IPS-15b (cell line): Measurements from ENCODE around the gene SLCO3A1.

Source experiments
- H3K27me3 ChIP-seq: one replicate; pipeline ENCODE4 v1.6.1; 2013; ENCODE audit warnings: low read length; ENCODE audit not compliant: control insufficient read depth, insufficient read depth
- H3K36me3 ChIP-seq: one replicate; pipeline ENCODE4 v1.6.1; 2013; ENCODE audit warnings: low read length; ENCODE audit not compliant: control insufficient read depth, insufficient read depth
- H3K4me1 ChIP-seq: one replicate; pipeline ENCODE4 v1.6.1; 2013; ENCODE audit warnings: mild to moderate bottlenecking, low read length; ENCODE audit not compliant: control insufficient read depth, insufficient read depth
- H3K4me3 ChIP-seq: one replicate; pipeline ENCODE4 v1.5.1; 2013; ENCODE audit warnings: low read depth, low read length
- H3K9ac ChIP-seq: one replicate; pipeline ENCODE4 v1.6.1; 2013; ENCODE audit warnings: low read depth, mild to moderate bottlenecking, low read length
- H3K9me3 ChIP-seq: one replicate; pipeline ENCODE4 v1.6.1; 2013; ENCODE audit warnings: mild to moderate bottlenecking, low read length; ENCODE audit not compliant: control insufficient read depth, insufficient read depth

The SLCO3A1 gene

GRCh38 chr15:91873138-91873536 is 19.6 kb downstream of the SLCO3A1 start:
- H3K9me3 ChIP-seq, result no peaks in the 10 kb centered on the region
- no peak overlapping the region for H3K9ac ChIP-seq
- H3K4me3 ChIP-seq, result no peak overlapping the region
- no peaks in the 10 kb centered on the region for H3K27me3 ChIP-seq
- no peaks in the 10 kb centered on the region for H3K36me3 ChIP-seq
- H3K4me1 ChIP-seq, result no peaks in the 10 kb centered on the region

DNA sequence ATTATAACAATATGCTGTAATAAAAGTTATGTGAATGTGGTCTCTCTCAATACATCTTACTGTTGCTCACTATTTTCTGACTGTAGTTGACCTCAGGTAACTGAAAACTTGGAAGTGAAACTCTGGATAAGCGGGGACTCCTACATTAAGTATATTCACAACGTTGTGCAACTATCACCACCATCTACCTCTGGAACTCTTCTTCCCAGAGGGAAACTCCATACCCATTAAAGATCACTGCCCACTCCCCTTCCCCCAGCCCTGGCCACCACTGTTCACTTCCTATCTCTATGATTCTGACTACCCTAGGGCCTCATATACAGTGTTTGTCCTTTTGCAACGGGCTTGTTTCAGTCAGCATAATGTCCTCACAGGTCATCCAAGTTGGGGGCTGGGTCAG is 20.7 kb downstream of the SLCO3A1 start:
- no peaks in the 10 kb centered on the region for H3K4me1 ChIP-seq
- no peaks in the 10 kb centered on the region for H3K9me3 ChIP-seq
- no peak overlapping the region for H3K9ac ChIP-seq
- no peak overlapping the region for H3K4me3 ChIP-seq
- H3K27me3 ChIP-seq, result no peaks in the 10 kb centered on the region
- H3K36me3 ChIP-seq, result no peaks in the 10 kb centered on the region

DNA sequence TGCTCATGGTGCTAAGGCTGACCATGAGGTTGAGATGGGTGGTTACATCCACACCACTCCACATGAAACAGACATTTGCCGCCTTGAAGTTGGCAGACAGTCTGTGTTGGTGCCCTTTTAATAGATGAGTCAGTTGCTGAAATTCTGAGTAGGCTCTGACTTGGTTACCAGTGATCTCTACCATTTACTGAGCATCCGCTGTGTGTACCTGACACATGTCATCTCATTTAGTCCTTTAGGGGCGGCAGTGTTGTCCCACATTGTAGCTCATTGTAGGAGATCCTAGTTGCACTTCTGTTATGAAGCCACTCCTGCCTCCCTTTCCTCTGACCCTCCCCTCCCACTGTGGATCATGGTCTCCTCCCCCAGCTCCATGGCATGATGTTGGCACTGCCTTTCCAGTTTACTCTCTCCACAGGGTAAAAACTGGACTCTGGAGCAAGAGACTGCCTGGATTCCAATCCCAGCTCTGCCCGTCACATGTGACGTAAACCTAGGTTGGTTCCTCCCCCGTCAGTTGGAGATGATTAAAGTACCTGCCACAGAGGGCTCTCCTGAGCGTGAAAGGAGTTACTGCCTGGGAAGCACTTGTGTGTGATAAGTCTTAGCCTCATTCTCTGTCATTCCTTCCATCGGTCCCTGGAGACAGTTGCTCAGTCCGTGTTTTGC is 21.6 kb downstream of the SLCO3A1 start:
- H3K36me3 ChIP-seq, result no peaks in the 10 kb centered on the region
- H3K4me1 ChIP-seq, result no peaks in the 10 kb centered on the region
- no peaks in the 10 kb centered on the region for H3K27me3 ChIP-seq
- no peaks in the 10 kb centered on the region for H3K9me3 ChIP-seq
- no peak overlapping the region for H3K9ac ChIP-seq
- no peak overlapping the region for H3K4me3 ChIP-seq

GRCh38 chr15:91876187-91876586 is 22.7 kb downstream of the SLCO3A1 start:
- H3K36me3 ChIP-seq, result no peaks in the 10 kb centered on the region
- no peak overlapping the region for H3K9ac ChIP-seq
- H3K4me3 ChIP-seq, result no peak overlapping the region
- H3K27me3 ChIP-seq, result no peaks in the 10 kb centered on the region
- H3K4me1 ChIP-seq, result peaks cover under 1% of the 10 kb centered on the region
- H3K9me3 ChIP-seq, result no peaks in the 10 kb centered on the region

GRCh38 chr15:91878319-91878870 is 24.9 kb downstream of the SLCO3A1 start:
- Histone ChIP-seq H3K4me3 (no peak overlapping the region), H3K27me3 (no peaks in the 10 kb centered on the region), H3K9me3 (no peaks in the 10 kb centered on the region), H3K9ac (no peak overlapping the region), H3K36me3 (no peaks in the 10 kb centered on the region), H3K4me1 (peaks cover 11% of the 10 kb centered on the region)

DNA sequence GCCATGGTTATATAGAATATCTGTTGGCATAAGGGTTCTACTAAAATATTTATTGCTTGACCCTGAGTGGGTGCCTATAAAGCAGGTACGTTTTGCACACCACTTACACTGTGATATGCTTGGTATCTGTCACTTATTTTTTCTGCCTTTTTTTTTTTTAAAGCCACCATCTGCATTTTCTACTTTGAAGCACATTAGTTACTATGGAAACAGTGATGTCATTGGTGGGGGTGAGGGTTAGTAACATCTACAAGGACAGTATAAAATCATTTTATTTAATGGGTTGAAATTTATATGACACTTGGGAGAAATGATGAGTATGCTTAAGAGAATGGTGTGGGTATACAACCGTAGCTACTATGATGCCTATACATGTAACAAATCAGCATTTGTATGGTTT is 25.6 kb downstream of the SLCO3A1 start:
- Histone ChIP-seq H3K4me3 (no peak overlapping the region), H3K4me1 (peaks cover 11% of the 10 kb centered on the region), H3K9ac (no peak overlapping the region), H3K9me3 (no peaks in the 10 kb centered on the region), H3K36me3 (no peaks in the 10 kb centered on the region), H3K27me3 (no peaks in the 10 kb centered on the region)

GRCh38 chr15:91880373-91880772 is 26.9 kb downstream of the SLCO3A1 start:
- H3K4me1 ChIP-seq, result peaks cover 13% of the 10 kb centered on the region
- no peaks in the 10 kb centered on the region for H3K36me3 ChIP-seq
- no peak overlapping the region for H3K4me3 ChIP-seq
- H3K9me3 ChIP-seq, result no peaks in the 10 kb centered on the region
- no peak overlapping the region for H3K9ac ChIP-seq
- H3K27me3 ChIP-seq, result no peaks in the 10 kb centered on the region

DNA sequence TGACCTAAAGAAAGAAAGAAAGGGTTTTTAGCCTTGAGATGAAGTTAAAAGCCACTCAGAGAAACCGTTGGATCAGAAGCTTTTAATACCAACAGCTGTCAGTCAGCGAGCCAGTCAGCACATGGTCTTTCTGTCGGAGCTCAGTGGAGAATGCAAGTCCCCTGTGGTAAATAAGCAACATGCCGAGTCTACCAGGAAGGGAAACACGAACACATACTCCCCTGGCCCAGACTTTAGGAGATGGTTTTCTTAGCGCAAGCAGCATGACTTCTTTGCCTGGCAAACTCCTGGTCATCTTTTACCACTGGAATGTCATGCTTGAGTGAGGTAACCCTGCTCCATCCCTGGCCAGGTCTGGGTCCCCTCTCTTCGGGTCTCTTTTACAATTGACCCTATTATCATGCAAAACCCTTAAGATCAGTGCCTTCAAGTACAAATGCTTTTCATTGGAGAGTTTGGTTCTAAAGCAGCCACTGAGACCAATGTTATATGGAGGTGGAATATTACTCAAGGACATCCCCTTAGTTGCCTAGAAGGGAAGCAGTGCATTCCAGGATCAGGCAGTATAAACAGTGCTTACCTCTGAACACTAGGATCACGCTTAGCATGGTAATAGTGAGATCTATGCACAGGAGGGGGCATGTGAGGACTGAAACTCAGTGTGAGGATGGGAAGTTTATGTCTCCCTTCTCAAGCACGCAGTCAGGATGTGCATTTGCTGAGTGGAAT is 28.2 kb downstream of the SLCO3A1 start:
- Histone ChIP-seq H3K9me3 (no peaks in the 10 kb centered on the region), H3K36me3 (no peaks in the 10 kb centered on the region), H3K9ac (no peak overlapping the region), H3K4me1 (peaks cover 13% of the 10 kb centered on the region), H3K27me3 (no peaks in the 10 kb centered on the region), H3K4me3 (no peak overlapping the region)

DNA sequence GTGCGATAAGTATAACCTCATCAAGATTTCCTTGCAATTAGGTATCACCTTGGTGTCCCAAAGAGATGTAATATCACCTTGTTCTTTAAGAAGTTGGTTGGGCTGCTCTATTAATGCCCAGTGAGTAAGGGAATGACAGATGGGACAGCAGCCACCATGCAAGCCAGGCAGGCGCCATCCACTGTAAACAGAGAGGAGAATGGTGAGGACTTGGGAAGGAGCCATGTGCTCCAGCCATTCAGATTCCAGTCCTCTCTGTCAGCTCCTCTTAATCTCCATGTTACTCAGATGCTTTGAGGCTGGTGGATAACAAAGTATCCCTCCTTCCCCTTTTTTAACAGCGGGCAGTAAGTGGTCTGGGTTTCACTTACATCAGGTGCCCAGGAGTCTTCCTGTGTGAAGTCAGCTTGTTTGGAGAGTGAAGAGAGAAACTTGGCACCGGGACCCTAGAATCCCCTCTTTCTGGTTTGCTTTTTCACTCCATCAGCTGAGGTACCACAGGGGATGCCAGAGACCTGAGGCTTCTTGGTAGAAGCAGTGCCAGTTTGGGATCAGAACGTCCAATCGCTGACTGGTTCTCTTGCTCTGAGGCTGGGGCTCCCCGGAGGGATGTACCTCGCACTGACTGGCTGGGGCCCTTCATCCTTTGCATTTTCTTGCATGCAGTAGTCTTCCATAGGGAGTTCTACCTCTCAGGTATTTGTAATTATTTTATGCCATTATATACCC is 29.5 kb downstream of the SLCO3A1 start:
- Histone ChIP-seq H3K9ac (no peak overlapping the region), H3K4me3 (no peak overlapping the region), H3K27me3 (no peaks in the 10 kb centered on the region), H3K9me3 (no peaks in the 10 kb centered on the region), H3K36me3 (no peaks in the 10 kb centered on the region), H3K4me1 (peaks cover 13% of the 10 kb centered on the region)

GRCh38 chr15:91884606-91885005 is 31.1 kb downstream of the SLCO3A1 start:
- no peaks in the 10 kb centered on the region for H3K9me3 ChIP-seq
- no peaks in the 10 kb centered on the region for H3K27me3 ChIP-seq
- no peak overlapping the region for H3K4me3 ChIP-seq
- H3K36me3 ChIP-seq, result no peaks in the 10 kb centered on the region
- no peak overlapping the region for H3K9ac ChIP-seq
- peaks cover 13% of the 10 kb centered on the region for H3K4me1 ChIP-seq

- no peak overlapping the region for H3K4me3 ChIP-seq
- H3K9ac ChIP-seq, result no peak overlapping the region
- H3K4me1 ChIP-seq, result peaks cover 13% of the 10 kb centered on the region
- no peaks in the 10 kb centered on the region for H3K27me3 ChIP-seq
- H3K36me3 ChIP-seq, result no peaks in the 10 kb centered on the region
- H3K9me3 ChIP-seq, result no peaks in the 10 kb centered on the region
These were observed 31.5 kb downstream of the SLCO3A1 start for GRCh38 chr15:91885054-91885453.
